Measurements from ENCODE around the gene ZNF512.

Gene ZNF512

DNA sequence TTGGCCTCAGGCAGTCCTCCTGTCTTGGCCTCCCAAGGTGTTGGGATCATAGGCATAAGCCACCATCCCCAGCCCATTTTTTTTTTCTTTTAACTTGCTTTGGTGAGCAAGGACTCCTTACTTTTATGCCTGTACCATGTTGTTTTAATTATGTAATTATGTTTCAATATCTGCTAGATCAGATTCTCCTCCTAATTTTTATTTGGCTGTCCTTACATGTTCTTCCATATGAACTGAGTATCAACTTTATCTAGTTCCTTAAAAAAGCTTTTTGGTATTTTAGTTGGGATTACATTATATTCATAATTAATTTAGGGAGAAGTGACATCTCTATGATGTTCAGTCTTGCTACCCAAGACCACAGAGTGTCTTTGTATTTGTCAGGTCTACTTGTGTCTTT, 62.4 kb downstream of the ZNF512 start:
- H3K27ac ChIP-seq: no peak overlapping the region
- TF ChIP-seq, protein P1, sequence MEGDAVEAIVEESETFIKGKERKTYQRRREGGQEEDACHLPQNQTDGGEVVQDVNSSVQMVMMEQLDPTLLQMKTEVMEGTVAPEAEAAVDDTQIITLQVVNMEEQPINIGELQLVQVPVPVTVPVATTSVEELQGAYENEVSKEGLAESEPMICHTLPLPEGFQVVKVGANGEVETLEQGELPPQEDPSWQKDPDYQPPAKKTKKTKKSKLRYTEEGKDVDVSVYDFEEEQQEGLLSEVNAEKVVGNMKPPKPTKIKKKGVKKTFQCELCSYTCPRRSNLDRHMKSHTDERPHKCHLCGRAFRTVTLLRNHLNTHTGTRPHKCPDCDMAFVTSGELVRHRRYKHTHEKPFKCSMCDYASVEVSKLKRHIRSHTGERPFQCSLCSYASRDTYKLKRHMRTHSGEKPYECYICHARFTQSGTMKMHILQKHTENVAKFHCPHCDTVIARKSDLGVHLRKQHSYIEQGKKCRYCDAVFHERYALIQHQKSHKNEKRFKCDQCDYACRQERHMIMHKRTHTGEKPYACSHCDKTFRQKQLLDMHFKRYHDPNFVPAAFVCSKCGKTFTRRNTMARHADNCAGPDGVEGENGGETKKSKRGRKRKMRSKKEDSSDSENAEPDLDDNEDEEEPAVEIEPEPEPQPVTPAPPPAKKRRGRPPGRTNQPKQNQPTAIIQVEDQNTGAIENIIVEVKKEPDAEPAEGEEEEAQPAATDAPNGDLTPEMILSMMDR (IDR thresholded peaks at IDR 0.05): no peak
- no peak for TF ChIP-seq ZFX (IDR thresholded peaks at IDR 0.05; ENCODE audit: borderline replicate concordance)

DNA sequence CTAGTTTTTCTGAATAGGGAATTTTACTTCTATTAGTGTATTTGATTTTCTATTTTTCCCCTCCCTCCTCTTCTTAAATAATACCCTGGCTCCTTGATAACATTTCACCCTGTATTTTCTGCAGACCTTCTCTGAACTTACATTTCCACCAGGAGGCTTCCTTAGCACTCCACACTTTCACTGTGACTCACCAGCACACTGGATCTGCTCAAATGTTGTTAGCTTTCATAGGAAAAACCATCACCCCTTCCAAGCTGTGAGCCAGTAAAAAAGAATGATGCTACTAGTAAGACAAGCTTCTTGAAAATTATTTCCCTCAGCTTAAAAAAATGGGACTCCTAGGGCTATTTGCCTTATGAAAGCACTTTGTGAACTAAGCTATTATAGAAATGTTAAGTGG, 64.4 kb downstream of the ZNF512 start:
- H3K27ac ChIP-seq: no peak overlapping the region
- TF ChIP-seq, protein P1 (IDR thresholded peaks at IDR 0.05): no peak
- TF ChIP-seq ZFX (IDR thresholded peaks at IDR 0.05; ENCODE audit: borderline replicate concordance): no peak

DNA sequence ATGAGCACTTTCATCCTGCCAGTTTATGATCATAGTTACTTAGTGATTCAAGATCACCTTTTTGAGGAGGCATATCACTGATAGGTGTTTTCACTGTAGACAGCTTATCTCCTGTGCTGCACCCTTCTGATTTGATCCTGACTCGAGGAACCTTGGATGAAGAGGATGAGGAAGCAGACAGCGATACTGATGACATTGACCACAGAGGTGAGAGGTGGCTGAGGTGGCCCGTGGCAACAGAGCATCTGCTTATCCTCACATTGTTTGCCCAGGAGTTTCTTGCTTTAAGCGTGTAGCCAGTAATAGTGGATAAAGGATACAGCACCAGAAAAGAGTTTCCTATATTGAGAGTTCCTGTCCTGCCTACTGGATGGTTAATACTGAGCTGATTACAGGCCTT, 64.9 kb downstream of the ZNF512 start:
- no peak overlapping the region for H3K27ac ChIP-seq
- TF ChIP-seq, protein P1 (IDR thresholded peaks at IDR 0.05): no peak
- no peak for TF ChIP-seq ZFX (IDR thresholded peaks at IDR 0.05; ENCODE audit: borderline replicate concordance)

DNA sequence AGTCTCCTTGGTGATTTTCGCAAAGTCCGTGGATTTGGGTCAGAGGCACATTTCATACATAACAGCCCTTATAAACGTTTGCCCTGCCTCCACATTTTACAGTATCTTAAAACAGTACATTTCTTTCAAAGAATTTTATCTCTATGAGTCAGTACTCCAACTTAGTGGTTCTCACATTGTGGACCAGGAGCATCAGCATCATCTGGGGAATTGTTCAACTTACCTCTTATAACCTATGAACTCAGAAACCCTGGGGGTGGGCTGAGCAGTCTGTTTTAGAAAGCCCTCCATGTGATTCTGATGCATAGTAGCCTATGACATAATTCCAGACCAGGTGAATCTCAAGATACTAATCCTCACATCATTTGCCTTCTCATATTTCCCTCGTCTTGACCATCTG, 68.2 kb downstream of the ZNF512 start:
- TF ChIP-seq, protein P1 (IDR thresholded peaks at IDR 0.05): no peak
- no peak for TF ChIP-seq ZFX (IDR thresholded peaks at IDR 0.05; ENCODE audit: borderline replicate concordance)

DNA sequence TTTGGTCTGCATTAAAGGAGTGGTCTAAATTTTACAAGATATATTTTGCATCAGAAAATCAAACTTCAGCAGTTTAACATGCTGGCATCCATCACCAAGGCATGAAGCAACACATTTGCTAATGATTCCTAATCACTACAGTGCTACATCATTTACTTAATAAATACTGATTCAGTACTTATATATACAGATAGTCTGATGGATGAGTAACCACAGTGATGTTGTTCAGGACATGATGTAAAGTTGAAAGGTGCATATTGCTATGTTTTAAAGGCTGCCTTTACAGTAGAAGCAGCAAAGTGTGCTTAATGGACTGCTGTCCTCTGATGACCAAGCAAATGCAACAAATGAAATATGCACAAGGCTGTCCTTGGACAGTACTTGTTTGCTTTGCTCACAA, 69.5 kb downstream of the ZNF512 start:
- H3K27ac ChIP-seq: no peak overlapping the region
- TF ChIP-seq ZFX (IDR thresholded peaks at IDR 0.05; ENCODE audit: borderline replicate concordance): no peak
- TF ChIP-seq, protein P1 (IDR thresholded peaks at IDR 0.05): no peak

More for the DNA sequence above, 68.2 kb downstream of the ZNF512 start:
- no peak overlapping the region for H3K27ac ChIP-seq

DNA sequence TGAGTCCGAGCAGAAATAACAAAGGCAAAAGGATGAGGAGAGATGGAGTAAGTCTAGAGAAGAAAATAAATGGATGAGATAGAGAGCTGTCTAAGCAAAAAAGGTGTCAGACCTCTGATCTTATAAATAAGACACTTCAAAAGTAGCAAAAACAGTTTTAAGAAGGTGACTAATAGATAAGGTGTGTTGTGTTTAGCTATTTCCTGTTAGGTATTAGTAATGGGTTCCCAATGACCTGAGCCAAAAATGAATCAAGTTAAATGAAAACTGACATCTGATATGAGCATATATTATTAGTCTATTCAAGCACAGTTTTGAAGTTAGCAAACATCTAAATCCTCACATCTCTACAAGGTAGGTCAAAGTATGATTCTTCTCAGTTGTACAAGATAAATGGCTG, 69.9 kb downstream of the ZNF512 start:
- no peak for TF ChIP-seq ZFX (IDR thresholded peaks at IDR 0.05; ENCODE audit: borderline replicate concordance)
- TF ChIP-seq, protein P1 (IDR thresholded peaks at IDR 0.05): no peak
- H3K27ac ChIP-seq: no peak overlapping the region

DNA sequence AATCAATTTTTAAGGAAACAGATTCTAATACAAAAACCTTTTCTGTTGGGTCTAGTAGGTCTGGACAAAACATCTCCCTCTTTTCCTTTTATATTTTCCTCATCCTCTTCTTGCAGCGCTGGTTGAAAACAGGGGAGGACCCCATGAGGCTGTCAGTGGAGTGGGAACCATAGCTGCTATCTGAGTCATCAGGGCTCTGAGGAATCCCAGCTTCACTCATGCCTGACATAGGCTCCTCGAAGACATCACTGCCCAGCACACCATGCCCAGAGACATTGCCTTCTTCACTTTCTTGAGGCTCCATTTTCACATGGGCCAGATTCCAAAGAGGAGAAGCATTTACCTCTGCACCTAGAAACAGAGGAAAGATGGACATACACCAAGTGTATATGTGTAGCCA, 70.6 kb downstream of the ZNF512 start:
- no peak overlapping the region for H3K27ac ChIP-seq

More for the DNA sequence above, 70.6 kb downstream of the ZNF512 start:
- no peak for TF ChIP-seq ZFX (IDR thresholded peaks at IDR 0.05; ENCODE audit: borderline replicate concordance)
- TF ChIP-seq, protein P1 (IDR thresholded peaks at IDR 0.05): no peak

Measured in 22Rv1 (cell line).